IPS DF 19.7 (cell line): ENCODE measurements around the gene CCDC9.
"Not testable (repeated sequence)": the region's sequence is repeated elsewhere in the genome, so short reads cannot be mapped to it uniquely, and the experiment has no call there.

Experiments used
- DNase-seq: peaks from one replicate; pipeline ENCODE4 v3.0.0-alpha.2; 2013; ENCODE audit warnings: low read depth, low spot score

Gene CCDC9

GRCh38 chr19:47232422-47233211 is 23.7 kb upstream of the CCDC9 start:
- no peak for DNase-seq

- DNase-seq, result no peak
Observed at GRCh38 chr19:47236072-47236675, 20.2 kb upstream of the CCDC9 start.

GRCh38 chr19:47239152-47239551 is 17.2 kb upstream of the CCDC9 start:
- DNase-seq, result no peak

GRCh38 chr19:47239610-47240296 is 16.6 kb upstream of the CCDC9 start:
- no peak for DNase-seq

GRCh38 chr19:47240556-47240955 is 15.8 kb upstream of the CCDC9 start:
- DNase-seq, result no peak

GRCh38 chr19:47240996-47241918 is 15.1 kb upstream of the CCDC9 start:
- DNase-seq, result no peak

- no peak for DNase-seq
Observed at GRCh38 chr19:47241919-47242577, 14.3 kb upstream of the CCDC9 start.

- no peak for DNase-seq
Observed at GRCh38 chr19:47243364-47243775, 13.0 kb upstream of the CCDC9 start.

GRCh38 chr19:47243776-47244547 is 12.4 kb upstream of the CCDC9 start:
- no peak for DNase-seq

- DNase-seq, result no peak
Observed at GRCh38 chr19:47247308-47247990, 8.9 kb upstream of the CCDC9 start.

GRCh38 chr19:47253016-47253415 is 3.3 kb upstream of the CCDC9 start:
- DNase-seq, result not testable (repeated sequence)

GRCh38 chr19:47253467-47253881 is 2.9 kb upstream of the CCDC9 start:
- no peak for DNase-seq

- no peak for DNase-seq
Observed at GRCh38 chr19:47253970-47254369, 2.4 kb upstream of the CCDC9 start.

GRCh38 chr19:47256693-47257410 is 527 bp downstream of the CCDC9 start:
- DNase-seq, result no peak

- no peak for DNase-seq
Observed at GRCh38 chr19:47257411-47258169, 1.3 kb downstream of the CCDC9 start.

- no peak for DNase-seq
Observed at GRCh38 chr19:47258434-47258833, 2.1 kb downstream of the CCDC9 start.

GRCh38 chr19:47258895-47259555 is 2.7 kb downstream of the CCDC9 start:
- no peak for DNase-seq

GRCh38 chr19:47260476-47260875 is 4.2 kb downstream of the CCDC9 start:
- DNase-seq, result no peak
